ENCODE results near the gene DPYSL4. TPM values are rescaled to one million over a fixed set of nuclear protein-coding genes. Genes with fewer than 3 reads are reported as not detected.

Gene DPYSL4
- total and polyA plus RNA-seq, 2 of the 4 experiments (the other 2 are of a cell fraction): 8.1 to 30.5 TPM

DNA sequence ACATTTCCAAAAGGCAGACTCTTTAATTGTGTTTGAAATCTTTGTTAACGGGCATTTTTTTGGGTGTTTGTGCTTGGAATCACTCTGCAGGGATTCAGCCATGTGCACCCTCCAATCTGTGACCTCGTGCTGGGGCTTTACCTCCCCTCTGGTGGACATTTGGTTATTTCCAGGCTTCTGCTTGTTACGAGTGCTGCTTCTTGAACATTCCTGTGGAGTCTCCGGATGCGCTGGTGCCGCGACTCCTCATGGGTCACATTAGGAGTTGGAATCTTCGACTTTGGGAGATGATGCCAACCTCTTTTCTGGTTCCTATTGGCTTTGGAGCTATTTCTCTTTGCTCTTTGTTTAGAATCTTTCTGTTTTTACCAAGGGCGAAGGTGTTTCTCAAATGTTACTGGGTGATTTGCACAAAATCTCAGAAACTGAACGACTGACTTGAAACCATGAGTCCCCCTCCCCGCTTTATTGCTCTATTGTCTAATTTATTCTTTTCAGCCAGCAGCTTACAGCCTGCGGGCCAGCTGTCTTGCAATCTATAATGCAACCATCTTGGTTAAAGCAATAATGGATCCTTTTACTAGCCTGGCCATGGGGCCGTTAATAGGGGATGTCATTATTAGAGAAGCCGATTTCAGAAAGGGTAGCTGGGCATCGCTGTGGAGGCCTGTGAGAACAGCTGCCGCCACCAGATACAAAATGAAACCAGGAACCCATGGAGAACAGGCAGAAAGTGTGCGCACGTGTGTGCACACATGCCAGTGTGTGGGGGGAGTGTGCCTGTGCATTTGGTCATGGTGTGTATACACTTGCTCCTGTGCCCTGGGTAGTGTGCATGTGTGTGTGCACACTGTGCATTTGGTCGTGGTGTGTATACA lies 9.9 kb upstream of the DPYSL4 start:
- H3K4me3 ChIP-seq (ENCODE audit: insufficient read depth, low read depth, low read length): no peak overlapping the region
- H4K8ac ChIP-seq (ENCODE audit: low read depth in 2 of 2, low read length in 2 of 2): no peak overlapping the region
- DNase-seq (no peak), ATAC-seq (ENCODE audit: low read depth) (no peak)
- H2BK20ac ChIP-seq (ENCODE audit: low read depth, low read length): no peak overlapping the region
- H3K36me3 ChIP-seq (ENCODE audit: control insufficient read depth, insufficient read depth, low read length): no peaks in the 10 kb centered on the region
- no peaks in the 10 kb centered on the region for H3K79me1 ChIP-seq (ENCODE audit: low read depth in 1 of 2, low read length in 2 of 2)
- no peak overlapping the region for H4K91ac ChIP-seq (ENCODE audit: insufficient read depth, low read depth, low read length)
- H3K4me2 ChIP-seq (ENCODE audit: low read depth, low read length): no peak overlapping the region
- no peak overlapping the region for H2BK5ac ChIP-seq (ENCODE audit: low read depth, low read length, poor library complexity, severe bottlenecking)
- H3K9me1 ChIP-seq (ENCODE audit: insufficient read depth, low read length): no peaks in the 10 kb centered on the region
- no peak overlapping the region for H2AK5ac ChIP-seq (ENCODE audit: low read depth, low read length)
- H3K4ac ChIP-seq (ENCODE audit: low read depth, low read length): no peak overlapping the region
- ChIA-PET CTCF (no interaction called here), POLR2A (ENCODE audit: unreplicated experiment) (no interaction called here)
- H4K5ac ChIP-seq (ENCODE audit: low read depth, low read length): no peak overlapping the region
- H3K9ac ChIP-seq (ENCODE audit: low read depth, low read length): no peak overlapping the region
- intact Hi-C loops (cut with micrococcal nuclease) (no loop called here), in situ Hi-C loops (cut with MboI; ENCODE audit: low sequenced_read_pairs) (no loop called here), dilution Hi-C loops (cut with HindIII; ENCODE audit: low sequenced_read_pairs, unreplicated experiment) (no loop called here)
- WGBS, 2 experiments (ENCODE audit: extremely low coverage in 2 of 2, insufficient read length in 1 of 2): 64% methylated on average over 8 of the region's 19 CpGs; no CpG with 5 or more reads in 1 of the 2 experiments
- no peak overlapping the region for H2AFZ ChIP-seq (replicated peaks; ENCODE audit: low read length, poor library complexity)
- no TSS peak for BruUV-seq (replicated peaks)
- no peak overlapping the region for H2BK15ac ChIP-seq (ENCODE audit: low read depth, low read length)
- H3K4me1 ChIP-seq (ENCODE audit: control insufficient read depth, insufficient read depth, low read length): no peaks in the 10 kb centered on the region
- H2BK120ac ChIP-seq (ENCODE audit: low read depth, low read length): no peak overlapping the region
- no peak overlapping the region for H3K23ac ChIP-seq (ENCODE audit: low read depth, low read length)
- no peak overlapping the region for H3K27ac ChIP-seq (ENCODE audit: insufficient read depth, low read length)
- no peak for TF ChIP-seq RAD21 (IDR thresholded peaks at IDR 0.05; ENCODE audit: low read length)
- TF ChIP-seq, protein P1, sequence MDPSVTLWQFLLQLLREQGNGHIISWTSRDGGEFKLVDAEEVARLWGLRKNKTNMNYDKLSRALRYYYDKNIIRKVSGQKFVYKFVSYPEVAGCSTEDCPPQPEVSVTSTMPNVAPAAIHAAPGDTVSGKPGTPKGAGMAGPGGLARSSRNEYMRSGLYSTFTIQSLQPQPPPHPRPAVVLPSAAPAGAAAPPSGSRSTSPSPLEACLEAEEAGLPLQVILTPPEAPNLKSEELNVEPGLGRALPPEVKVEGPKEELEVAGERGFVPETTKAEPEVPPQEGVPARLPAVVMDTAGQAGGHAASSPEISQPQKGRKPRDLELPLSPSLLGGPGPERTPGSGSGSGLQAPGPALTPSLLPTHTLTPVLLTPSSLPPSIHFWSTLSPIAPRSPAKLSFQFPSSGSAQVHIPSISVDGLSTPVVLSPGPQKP (IDR thresholded peaks at IDR 0.05; ENCODE audit: borderline replicate concordance, low read depth, low read length): no peak
- no peak for TF ChIP-seq BHLHE40 (IDR thresholded peaks at IDR 0.05; ENCODE audit: low read depth, low read length)
- TF ChIP-seq SMC3 (IDR thresholded peaks at IDR 0.05; ENCODE audit: low read depth, low read length): no peak
- TF ChIP-seq RFX5 (IDR thresholded peaks at IDR 0.05; ENCODE audit: low read depth, low read length): no peak
- H3K27me3 ChIP-seq (ENCODE audit: control insufficient read depth, insufficient read depth, low read length): peaks cover 30% of the 10 kb centered on the region
- H3K9me3 ChIP-seq (ENCODE audit: control insufficient read depth, insufficient read depth, low read length): no peaks in the 10 kb centered on the region; the same call in 1 of the 2 replicates
- no peak overlapping the region for H3K18ac ChIP-seq (ENCODE audit: low read depth, low read length)
- no peaks in the 10 kb centered on the region; the same call in 1 of the 2 replicates for H4K20me1 ChIP-seq (ENCODE audit: insufficient read depth, low read length)
- H3K56ac ChIP-seq (ENCODE audit: extremely low read depth, insufficient read depth, low read length): no peak overlapping the region
- no peak overlapping the region for H2AK9ac ChIP-seq (replicated peaks; ENCODE audit: low read depth, low read length, poor library complexity)
- H3K14ac ChIP-seq (replicated peaks; ENCODE audit: low read depth, low read length): no peak overlapping the region

Measured in IMR-90 (cell line).